Stimulated activated memory B cell treated with anti-CD40 and anti-IgM and Interleukin-4, amounts not matched to agents 10 μg/mL and 1 μg/mL and 100 μg/mL, for 72 hours (primary cell): ENCODE measurements around the gene NUP85.
A peak's percentile ranks its signal among the peaks of the same experiment; 100 is the strongest.
"Not testable (repeated sequence)": the region's sequence is repeated elsewhere in the genome, so short reads cannot be mapped to it uniquely, and the experiment has no call there.

Source experiments
- ATAC-seq: fragments of 150-1000 bp; cut with Tn5 transposase; 2 replicates; pipeline ENCODE4 v1.10.0; 2021
- H3K27ac Mint-ChIP-seq: one replicate; pipeline ENCODE4 v1.8.0; 2022; ENCODE audit warnings: mild to moderate bottlenecking, mixed read lengths
- H3K27me3 Mint-ChIP-seq: one replicate; pipeline ENCODE4 v1.8.0; 2022; ENCODE audit warnings: mixed read lengths
- H3K36me3 Mint-ChIP-seq: one replicate; pipeline ENCODE4 v1.8.0; 2022; ENCODE audit warnings: mixed read lengths
- H3K4me1 Mint-ChIP-seq: one replicate; pipeline ENCODE4 v1.8.0; 2022; ENCODE audit warnings: mixed read lengths
- H3K4me3 Mint-ChIP-seq: one replicate; pipeline ENCODE4 v1.8.0; 2022; ENCODE audit warnings: mild to moderate bottlenecking, moderate library complexity, mixed read lengths
- H3K9me3 Mint-ChIP-seq: one replicate; pipeline ENCODE4 v1.8.0; 2022; ENCODE audit warnings: mixed read lengths

The NUP85 gene, protein sequence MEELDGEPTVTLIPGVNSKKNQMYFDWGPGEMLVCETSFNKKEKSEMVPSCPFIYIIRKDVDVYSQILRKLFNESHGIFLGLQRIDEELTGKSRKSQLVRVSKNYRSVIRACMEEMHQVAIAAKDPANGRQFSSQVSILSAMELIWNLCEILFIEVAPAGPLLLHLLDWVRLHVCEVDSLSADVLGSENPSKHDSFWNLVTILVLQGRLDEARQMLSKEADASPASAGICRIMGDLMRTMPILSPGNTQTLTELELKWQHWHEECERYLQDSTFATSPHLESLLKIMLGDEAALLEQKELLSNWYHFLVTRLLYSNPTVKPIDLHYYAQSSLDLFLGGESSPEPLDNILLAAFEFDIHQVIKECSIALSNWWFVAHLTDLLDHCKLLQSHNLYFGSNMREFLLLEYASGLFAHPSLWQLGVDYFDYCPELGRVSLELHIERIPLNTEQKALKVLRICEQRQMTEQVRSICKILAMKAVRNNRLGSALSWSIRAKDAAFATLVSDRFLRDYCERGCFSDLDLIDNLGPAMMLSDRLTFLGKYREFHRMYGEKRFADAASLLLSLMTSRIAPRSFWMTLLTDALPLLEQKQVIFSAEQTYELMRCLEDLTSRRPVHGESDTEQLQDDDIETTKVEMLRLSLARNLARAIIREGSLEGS

DNA sequence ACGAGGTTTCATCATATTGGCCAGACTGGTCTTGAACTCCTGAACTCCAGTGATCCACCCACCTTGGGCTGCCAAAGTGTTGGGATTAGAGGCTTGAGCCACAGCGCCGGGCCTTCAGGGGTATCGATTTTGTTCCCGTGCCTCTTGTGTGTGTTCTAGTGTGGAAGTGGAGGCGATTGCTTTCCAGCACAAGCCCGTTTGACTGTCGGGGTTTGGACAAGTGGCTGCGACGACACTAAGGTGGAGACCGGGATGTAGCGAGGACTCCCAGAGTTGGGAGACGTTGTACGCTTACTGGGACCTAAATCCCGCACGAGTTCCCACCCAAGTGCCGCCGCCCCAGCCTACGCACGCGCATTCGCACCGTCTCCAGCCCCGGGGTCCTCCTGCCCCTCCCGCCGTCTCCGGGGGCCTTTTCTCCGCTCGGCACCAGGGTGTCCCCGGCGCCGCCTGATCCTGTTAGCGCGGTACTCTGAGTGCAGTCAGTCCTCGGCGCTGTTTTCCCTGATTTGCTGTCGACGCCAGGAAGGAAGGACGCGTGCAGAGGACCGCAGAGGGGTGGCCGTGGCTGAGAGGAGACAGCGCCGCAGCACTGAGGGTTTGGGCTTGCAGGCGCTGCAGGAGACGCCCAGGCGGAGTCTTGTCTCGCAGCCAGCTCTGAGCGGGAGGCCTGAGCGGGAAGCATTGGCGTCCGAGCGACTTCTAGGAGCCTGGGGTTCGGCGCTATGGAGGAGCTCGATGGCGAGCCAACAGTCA is at the start of gene NUP85:
TSS of gene NUP85 (plus strand) at position 643 of the 756 bp plus-strand sequence. CDS start at position 726, 83 bp downstream.
- peak; percentile 90 for ATAC-seq
- Mint-ChIP-seq H3K9me3 (no peaks in the 10 kb centered on the region), H3K4me3 (peak within 1 kb of the TSS; percentile 96), H3K27ac (peak within 1 kb of the TSS; percentile 98), H3K4me1 (peaks cover 27% of the 10 kb centered on the region), H3K27me3 (no peaks in the 10 kb centered on the region), H3K36me3 (peaks cover 6% of the 10 kb centered on the region)

DNA sequence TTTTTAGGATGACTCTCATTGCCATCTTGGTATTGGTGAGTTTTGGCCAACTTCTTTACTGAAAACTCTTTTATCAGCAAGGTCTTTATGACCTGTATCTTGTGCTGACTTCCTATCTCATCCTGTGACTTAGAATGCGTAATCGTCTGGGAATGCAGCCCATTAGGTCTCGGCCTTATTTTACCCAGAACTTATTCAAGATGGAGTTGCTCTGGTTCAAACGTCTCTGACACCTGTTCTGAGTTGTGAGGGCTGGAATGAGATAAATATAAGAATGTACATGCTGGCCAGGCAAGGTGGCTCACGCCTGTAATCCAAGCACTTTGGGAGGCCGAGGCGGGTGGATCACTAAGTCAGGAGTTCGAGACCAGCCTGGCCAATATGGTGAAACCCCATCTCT is 47.0 kb upstream of the NUP85 start:
- H3K4me1 Mint-ChIP-seq: peaks cover 19% of the 10 kb centered on the region
- not testable (repeated sequence) for H3K9me3 Mint-ChIP-seq, H3K4me3 Mint-ChIP-seq, H3K27me3 Mint-ChIP-seq, H3K36me3 Mint-ChIP-seq, ATAC-seq, H3K27ac Mint-ChIP-seq

DNA sequence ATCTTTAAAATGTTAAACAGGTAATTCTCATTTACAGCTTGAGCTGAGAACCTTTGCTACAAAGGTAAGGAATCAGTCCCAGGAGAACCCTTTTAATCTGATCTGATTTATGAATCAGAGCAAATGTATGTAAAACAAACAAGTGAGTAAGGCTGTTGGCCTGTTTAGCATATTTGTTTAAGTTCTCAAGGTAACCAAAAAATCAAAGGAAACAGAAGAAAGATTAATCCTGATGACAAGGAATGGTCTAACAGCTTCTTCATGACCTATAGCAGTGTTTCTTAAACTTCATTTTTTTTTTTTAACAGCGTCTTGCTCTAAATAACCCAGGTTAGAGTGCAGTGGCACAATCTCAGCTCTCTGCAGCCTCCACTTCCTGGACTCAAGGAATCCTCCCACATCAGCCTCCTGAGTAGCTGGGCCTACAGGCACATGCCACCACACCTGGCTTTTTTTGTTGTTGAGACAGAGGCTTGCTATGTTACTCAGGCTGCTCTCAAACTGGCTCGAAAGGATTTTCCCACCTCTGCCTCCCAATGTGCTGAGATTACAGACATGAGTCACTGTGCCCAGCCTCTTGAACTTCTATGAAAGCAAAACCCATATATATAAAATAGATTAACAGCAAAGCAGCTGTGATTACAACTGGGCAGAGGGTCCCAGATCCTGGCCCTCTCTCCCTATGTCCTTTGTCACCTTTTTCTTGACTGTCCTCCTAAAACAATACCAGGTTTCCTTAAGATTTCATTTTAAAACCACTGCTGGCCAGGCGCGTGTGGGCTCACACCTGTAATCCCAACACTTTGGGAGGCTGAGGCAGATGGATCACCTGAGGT is 46.1 kb upstream of the NUP85 start:
- Mint-ChIP-seq H3K27me3 (no peaks in the 10 kb centered on the region), H3K4me3 (no peak overlapping the region), H3K4me1 (peaks cover 12% of the 10 kb centered on the region), H3K27ac (no peak overlapping the region), H3K36me3 (peaks cover 5% of the 10 kb centered on the region), H3K9me3 (no peaks in the 10 kb centered on the region)
- no peak for ATAC-seq

DNA sequence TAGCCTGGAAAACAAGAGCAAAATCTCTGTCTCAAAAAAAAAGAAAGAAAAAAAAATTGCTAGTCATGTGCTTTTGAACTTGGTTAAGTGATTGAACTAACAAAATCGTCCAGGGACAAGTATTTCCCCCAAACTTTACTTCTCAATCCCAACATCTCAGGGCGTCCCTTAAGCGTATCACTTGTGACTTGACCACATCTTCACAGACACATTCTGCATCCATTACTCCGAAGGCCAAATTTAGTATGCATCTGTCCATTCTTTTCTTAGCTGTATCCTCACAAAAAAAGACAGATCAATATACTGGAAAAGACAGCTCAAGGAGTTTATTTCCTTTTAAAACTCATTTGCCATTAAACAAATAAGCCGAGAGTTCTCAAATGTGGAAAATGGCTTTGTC is 45.3 kb upstream of the NUP85 start:
- H3K4me3 Mint-ChIP-seq: no peak overlapping the region
- no peaks in the 10 kb centered on the region for H3K27me3 Mint-ChIP-seq
- H3K27ac Mint-ChIP-seq: no peak overlapping the region
- peaks cover 7% of the 10 kb centered on the region for H3K36me3 Mint-ChIP-seq
- H3K4me1 Mint-ChIP-seq: peaks cover 4% of the 10 kb centered on the region
- no peaks in the 10 kb centered on the region for H3K9me3 Mint-ChIP-seq
- ATAC-seq: no peak

DNA sequence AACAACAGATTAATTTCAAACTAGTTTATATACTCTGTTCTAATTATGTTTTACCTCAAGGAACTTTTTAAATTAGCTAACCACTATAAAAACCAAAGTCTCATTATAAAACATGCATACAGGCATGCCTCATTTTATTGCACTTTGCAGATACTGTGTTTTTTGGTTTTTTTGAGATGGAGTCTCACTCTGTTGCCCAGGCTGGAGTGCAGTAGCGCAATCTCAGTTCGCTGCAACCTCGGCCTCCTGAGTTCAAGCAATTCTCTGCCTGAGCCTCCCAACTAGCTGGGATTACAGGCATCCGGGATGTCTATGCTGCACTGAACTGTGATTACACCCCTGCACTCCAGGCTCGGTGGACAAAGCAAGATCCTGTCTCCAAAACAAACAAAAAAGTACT is 42.4 kb upstream of the NUP85 start:
- Mint-ChIP-seq H3K27me3 (no peaks in the 10 kb centered on the region), H3K4me3 (no peak overlapping the region), H3K4me1 (no peaks in the 10 kb centered on the region), H3K9me3 (no peaks in the 10 kb centered on the region), H3K36me3 (peaks cover 14% of the 10 kb centered on the region), H3K27ac (no peak overlapping the region)
- ATAC-seq: no peak

DNA sequence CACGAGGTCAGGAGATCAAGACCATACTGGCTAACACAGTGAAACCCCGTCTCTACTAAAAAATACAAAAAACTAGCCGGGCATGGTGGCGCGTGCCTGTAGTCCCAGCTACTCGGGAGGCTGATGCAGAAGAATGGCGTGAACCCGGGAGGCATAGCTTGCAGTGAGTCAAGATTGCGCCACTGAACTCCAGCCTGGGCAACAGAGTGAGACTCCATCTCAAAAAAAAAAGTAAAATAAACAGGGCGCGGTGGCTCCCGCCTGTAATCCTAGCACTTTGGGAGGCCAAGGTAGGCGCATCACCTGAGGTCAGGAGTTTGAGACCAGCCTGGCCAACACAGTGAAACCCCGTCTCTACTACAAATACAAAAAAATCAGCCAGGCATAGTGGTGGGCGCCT is 40.9 kb upstream of the NUP85 start:
- H3K36me3 Mint-ChIP-seq: peaks cover 14% of the 10 kb centered on the region
- H3K27ac Mint-ChIP-seq, ATAC-seq, H3K9me3 Mint-ChIP-seq, H3K4me1 Mint-ChIP-seq, H3K27me3 Mint-ChIP-seq, H3K4me3 Mint-ChIP-seq: not testable (repeated sequence)

DNA sequence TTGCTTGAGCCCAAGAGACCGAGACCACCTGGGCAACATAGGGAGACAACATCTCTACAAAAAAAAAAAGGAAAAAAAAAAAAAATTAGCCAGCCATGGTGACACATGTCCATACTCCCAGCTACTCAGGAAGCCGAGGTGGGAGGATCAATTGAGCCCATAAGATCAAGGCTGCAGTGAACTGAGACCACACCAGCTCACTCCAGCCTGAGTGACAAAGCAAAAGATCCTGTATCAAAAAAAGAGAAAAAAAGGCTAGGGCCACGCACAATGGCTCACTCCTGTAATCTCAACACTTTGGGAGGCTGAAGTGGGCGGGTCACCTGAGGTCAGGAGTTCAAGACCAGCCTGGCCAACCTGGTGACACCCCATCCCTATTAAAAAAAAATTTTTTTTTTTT is 36.5 kb upstream of the NUP85 start:
- Mint-ChIP-seq H3K4me3 (no peak overlapping the region), H3K4me1 (peaks cover 10% of the 10 kb centered on the region), H3K27me3 (no peaks in the 10 kb centered on the region), H3K36me3 (peaks cover 21% of the 10 kb centered on the region), H3K27ac (no peak overlapping the region), H3K9me3 (no peaks in the 10 kb centered on the region)
- ATAC-seq: no peak

DNA sequence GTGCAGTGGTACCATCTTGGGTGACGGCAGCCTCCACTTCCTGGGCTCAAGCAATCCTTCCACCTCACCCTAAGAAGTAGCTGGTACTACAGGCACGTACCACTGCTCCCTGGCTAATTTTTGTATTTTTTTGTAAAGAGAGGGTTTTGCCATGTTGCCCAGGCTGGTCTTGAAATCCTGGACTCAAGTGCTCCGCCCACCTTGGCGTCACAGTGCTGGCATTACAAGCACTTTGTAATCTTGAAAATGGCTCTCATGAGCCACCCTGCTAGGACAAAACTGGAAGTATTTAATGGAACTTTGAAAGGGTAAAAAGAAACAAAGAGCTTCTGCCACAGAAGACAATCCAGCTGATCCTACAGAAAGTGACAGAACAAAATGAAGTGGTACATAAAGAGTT is 32.0 kb upstream of the NUP85 start:
- no peak overlapping the region for H3K4me3 Mint-ChIP-seq
- no peaks in the 10 kb centered on the region for H3K9me3 Mint-ChIP-seq
- no peak overlapping the region for H3K27ac Mint-ChIP-seq
- peaks cover 19% of the 10 kb centered on the region for H3K36me3 Mint-ChIP-seq
- peaks cover 15% of the 10 kb centered on the region for H3K4me1 Mint-ChIP-seq
- no peak for ATAC-seq
- H3K27me3 Mint-ChIP-seq: no peaks in the 10 kb centered on the region

DNA sequence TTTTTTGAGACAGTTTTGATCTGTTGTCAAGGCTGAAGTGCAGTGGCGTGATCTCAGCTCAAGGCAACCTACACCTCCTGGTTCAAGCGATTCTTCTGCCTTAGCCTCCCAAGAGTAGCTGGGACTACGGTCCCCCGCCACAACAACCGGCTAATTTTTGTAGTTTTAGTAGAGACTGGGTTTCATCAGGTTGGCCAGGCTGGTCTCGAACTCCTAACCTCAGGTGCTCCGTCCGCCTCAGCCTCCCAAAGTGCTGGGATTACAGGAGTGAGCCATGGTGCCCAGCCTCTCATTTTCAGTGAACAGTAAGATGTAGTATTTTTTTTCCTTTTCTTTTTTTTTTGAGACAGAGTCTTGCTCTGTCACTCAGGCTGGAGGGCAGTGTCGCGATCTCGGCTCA is 30.5 kb upstream of the NUP85 start:
- Mint-ChIP-seq H3K27ac (no peak overlapping the region), H3K4me3 (no peak overlapping the region), H3K4me1 (peaks cover 17% of the 10 kb centered on the region), H3K27me3 (no peaks in the 10 kb centered on the region), H3K9me3 (no peaks in the 10 kb centered on the region), H3K36me3 (peaks cover 23% of the 10 kb centered on the region)
- no peak for ATAC-seq

DNA sequence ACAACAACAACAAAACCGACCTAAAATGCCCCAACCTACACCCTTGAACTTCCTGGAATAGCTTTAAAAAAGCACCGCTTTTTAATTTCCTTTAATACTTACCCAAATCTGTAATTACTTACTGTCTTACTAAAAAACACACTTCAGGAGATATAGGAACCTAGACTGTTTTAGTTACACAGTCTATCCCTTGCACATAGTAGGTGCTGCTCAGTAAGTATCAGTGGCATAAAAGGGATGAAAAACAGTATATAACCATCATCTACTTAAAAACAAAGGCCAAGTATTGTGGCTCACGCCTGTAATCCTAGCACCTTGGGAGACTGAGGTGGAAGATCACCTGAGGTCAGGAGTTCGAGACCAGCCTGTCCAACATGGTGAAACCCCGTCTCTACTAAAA is 28.9 kb upstream of the NUP85 start:
- Mint-ChIP-seq H3K9me3 (no peaks in the 10 kb centered on the region), H3K36me3 (peaks cover 29% of the 10 kb centered on the region), H3K4me3 (no peak overlapping the region), H3K27me3 (no peaks in the 10 kb centered on the region), H3K27ac (no peak overlapping the region), H3K4me1 (peaks cover 30% of the 10 kb centered on the region)
- no peak for ATAC-seq

DNA sequence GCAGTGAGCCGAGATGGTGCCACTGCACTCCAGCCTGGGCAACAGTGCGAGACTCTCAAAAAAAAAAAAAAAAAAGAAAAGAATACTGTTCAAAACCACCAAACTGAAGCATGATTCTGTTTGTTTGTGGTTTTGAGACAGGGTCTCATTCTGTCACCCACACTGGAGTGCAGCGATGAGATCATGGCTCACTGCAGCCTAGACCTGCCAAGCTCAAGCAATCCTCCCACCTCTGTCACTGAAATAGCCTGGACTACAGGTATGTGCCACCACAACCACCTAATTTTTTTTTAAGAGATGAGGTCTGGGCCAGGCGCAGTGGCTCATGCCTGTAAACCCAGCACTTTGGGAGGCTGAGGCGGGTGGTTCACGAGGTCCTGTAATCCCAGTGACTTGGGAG is 27.0 kb upstream of the NUP85 start:
- Mint-ChIP-seq H3K36me3 (peaks cover 22% of the 10 kb centered on the region), H3K9me3 (no peaks in the 10 kb centered on the region), H3K4me3 (no peak overlapping the region), H3K4me1 (peaks cover 31% of the 10 kb centered on the region), H3K27me3 (no peaks in the 10 kb centered on the region), H3K27ac (no peak overlapping the region)
- no peak for ATAC-seq

DNA sequence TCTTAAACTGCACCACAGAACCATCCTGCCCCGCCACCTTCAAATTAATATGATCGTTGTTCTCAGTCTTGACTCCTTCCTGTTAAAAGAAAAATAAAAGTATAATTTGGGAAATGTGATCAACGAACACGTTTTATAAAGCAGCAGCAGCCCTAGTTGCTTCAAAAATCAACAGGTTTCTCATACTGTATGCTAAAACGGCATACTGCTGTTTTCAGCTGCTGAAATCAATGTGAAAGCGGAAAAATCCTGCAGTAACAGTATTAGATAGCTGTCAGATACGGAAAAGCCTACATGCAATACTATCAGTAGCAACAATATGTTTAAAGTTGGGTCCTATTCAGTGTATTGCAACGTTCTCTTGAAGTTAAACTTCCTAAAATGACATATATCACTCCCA is 24.4 kb upstream of the NUP85 start:
- Mint-ChIP-seq H3K27ac (peak overlapping the region; percentile 99), H3K4me1 (peaks cover 39% of the 10 kb centered on the region), H3K36me3 (peaks cover 15% of the 10 kb centered on the region), H3K27me3 (no peaks in the 10 kb centered on the region), H3K9me3 (no peaks in the 10 kb centered on the region), H3K4me3 (peak overlapping the region; percentile 79)
- ATAC-seq: no peak

DNA sequence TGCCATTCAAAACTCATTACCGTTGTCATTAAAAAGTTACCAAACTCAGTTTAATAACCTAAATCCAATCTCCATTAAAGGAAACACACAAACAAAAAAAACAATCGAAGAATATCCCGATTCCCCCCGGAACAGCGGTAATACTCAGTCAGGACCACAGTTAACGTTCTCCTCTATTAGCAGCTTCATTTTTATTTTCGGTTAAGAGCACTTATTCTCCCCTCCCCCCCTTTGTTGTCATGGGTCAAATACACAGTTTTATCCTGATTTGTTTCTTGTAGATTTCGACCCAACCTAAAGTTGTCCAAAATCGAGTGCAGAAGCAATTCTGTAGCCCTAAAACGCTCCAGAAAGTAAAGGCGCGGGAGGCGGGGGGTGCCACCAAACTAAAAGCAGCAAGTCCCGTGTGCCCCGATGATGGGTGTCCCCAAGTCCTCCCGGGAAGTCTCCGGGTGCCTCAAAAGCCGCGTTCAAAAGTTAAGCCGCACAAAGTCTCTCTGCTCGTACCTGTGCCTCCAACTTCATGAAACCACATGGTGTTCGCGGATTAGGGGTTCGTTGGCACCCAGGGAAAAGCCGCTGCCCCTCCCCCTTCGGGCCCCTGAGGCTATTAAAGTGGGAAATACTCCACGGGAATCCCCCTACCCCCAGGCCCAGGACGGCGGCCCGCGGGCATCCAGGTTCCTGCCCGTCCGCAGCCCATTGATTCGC is 23.7 kb upstream of the NUP85 start:
- peak overlapping the region; percentile 79 for H3K4me3 Mint-ChIP-seq
- peaks cover 35% of the 10 kb centered on the region for H3K4me1 Mint-ChIP-seq
- ATAC-seq: no peak
- H3K36me3 Mint-ChIP-seq: peaks cover 13% of the 10 kb centered on the region
- no peaks in the 10 kb centered on the region for H3K27me3 Mint-ChIP-seq
- H3K27ac Mint-ChIP-seq: peak overlapping the region; percentile 99
- H3K9me3 Mint-ChIP-seq: no peaks in the 10 kb centered on the region

DNA sequence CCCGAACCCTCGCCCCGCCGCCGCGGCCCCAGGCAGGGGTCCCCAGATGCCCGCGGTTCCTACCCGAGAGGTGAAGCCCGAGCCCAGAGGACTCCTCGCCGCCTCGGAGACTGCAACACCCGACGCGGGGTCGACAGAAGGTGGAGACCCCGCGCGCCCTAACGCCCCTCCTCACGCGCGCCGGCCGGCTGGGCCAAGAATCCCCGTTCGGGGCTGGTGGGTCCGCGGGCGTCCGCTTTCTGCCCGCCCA is 23.2 kb upstream of the NUP85 start:
- peaks cover 10% of the 10 kb centered on the region for H3K36me3 Mint-ChIP-seq
- H3K4me1 Mint-ChIP-seq: peaks cover 33% of the 10 kb centered on the region
- peak overlapping the region; percentile 99 for H3K27ac Mint-ChIP-seq
- no peaks in the 10 kb centered on the region for H3K27me3 Mint-ChIP-seq
- ATAC-seq: peak; percentile 25
- no peaks in the 10 kb centered on the region for H3K9me3 Mint-ChIP-seq
- peak overlapping the region; percentile 79 for H3K4me3 Mint-ChIP-seq
